ENCODE data around the gene PTPN11. TPM values are rescaled to one million over a fixed set of nuclear protein-coding genes. Genes with fewer than 3 reads are reported as not detected.

Gene PTPN11
- total RNA-seq, 2 experiments from 2014 or later: 56.2 to 123 TPM

DNA sequence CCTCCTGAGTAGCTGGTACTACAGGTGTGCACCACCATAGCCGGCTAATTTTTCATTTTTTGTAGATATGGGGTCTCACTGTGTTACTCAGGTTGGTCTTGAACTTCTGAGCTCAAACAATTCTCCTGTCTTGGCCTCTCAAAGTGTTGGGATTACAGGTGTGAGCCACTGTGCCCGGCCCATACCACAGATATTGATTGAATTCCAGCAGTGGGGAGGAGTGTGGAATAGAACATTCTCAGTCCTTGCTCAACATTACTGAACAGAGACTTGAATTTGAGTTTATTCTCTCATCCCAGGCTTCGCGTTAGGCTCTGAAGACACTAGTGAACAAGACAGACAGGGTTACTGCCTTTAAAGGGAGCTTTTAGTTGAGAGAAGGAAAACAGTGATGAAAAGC lies 39.6 kb downstream of the PTPN11 start:
- no peak overlapping the region for H3K4me3 ChIP-seq (ENCODE audit: low read depth, low read length, poor library complexity, severe bottlenecking)
- H3K36me3 ChIP-seq (ENCODE audit: insufficient read depth, low read length): peaks cover 71% of the 10 kb centered on the region
- no peak for DNase-seq (ENCODE audit: low spot score)
- ChIA-PET CTCF (ENCODE audit: unreplicated experiment) (no interaction called here), POLR2A (interaction anchor here (0.6 kb wide), 1 partner anchor 10 kb away, joined by 3 read pairs; no protein-coding TSS in a partner anchor)
- H3K4me2 ChIP-seq (ENCODE audit: low read length): no peak overlapping the region
- intact Hi-C loops (cut with micrococcal nuclease; ENCODE audit: unreplicated experiment): no loop called here
- BruUV-seq (replicated peaks): no TSS peak
- H3K9me2 ChIP-seq (ENCODE audit: insufficient read depth, low read length): no peaks in the 10 kb centered on the region
- H2AFZ ChIP-seq (ENCODE audit: low read length): no peak overlapping the region
- no peaks in the 10 kb centered on the region for H3K4me1 ChIP-seq (ENCODE audit: insufficient read depth, low read length, poor library complexity, severe bottlenecking)
- no peak overlapping the region for H3K27ac ChIP-seq (ENCODE audit: low read depth, low read length, poor library complexity, severe bottlenecking)
- H3K79me2 ChIP-seq (ENCODE audit: insufficient read depth, low read depth, low read length): no peaks in the 10 kb centered on the region
- TF ChIP-seq, protein P1, sequence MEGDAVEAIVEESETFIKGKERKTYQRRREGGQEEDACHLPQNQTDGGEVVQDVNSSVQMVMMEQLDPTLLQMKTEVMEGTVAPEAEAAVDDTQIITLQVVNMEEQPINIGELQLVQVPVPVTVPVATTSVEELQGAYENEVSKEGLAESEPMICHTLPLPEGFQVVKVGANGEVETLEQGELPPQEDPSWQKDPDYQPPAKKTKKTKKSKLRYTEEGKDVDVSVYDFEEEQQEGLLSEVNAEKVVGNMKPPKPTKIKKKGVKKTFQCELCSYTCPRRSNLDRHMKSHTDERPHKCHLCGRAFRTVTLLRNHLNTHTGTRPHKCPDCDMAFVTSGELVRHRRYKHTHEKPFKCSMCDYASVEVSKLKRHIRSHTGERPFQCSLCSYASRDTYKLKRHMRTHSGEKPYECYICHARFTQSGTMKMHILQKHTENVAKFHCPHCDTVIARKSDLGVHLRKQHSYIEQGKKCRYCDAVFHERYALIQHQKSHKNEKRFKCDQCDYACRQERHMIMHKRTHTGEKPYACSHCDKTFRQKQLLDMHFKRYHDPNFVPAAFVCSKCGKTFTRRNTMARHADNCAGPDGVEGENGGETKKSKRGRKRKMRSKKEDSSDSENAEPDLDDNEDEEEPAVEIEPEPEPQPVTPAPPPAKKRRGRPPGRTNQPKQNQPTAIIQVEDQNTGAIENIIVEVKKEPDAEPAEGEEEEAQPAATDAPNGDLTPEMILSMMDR (conservative IDR thresholded peaks at IDR 0.05; ENCODE audit: low read length): no peak
- TF ChIP-seq EZH2phosphoT487 (IDR thresholded peaks at IDR 0.05; ENCODE audit: borderline replicate concordance, low read depth, low read length): no peak
- H4K20me1 ChIP-seq (ENCODE audit: insufficient read depth, low read length): no peaks in the 10 kb centered on the region
- H3K9me3 ChIP-seq (ENCODE audit: low read length): no peaks in the 10 kb centered on the region

DNA sequence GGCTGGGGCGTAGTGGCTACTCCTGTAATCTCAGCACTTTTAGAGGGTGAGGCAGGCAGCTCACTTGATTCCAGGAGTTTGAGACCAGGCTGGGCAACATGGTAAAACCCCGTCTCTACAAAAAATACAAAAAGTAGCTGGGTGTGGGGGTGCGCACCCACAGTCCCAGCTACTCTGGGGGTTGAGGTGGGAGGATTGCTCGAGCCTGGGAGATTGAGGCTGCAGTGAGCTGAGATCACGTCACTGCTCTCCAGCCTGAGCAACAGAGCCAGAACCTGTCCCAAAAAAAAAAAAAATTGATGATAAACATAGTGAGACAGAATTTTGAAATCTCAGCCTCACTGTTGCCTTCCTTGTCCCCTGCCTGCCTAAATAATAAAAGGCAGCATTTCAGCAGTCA lies 40.0 kb downstream of the PTPN11 start:
- H3K27ac ChIP-seq (ENCODE audit: low read depth, low read length, poor library complexity, severe bottlenecking): no peak overlapping the region
- H3K9me3 ChIP-seq (ENCODE audit: low read length): no peaks in the 10 kb centered on the region
- intact Hi-C loops (cut with micrococcal nuclease; ENCODE audit: unreplicated experiment): no loop called here
- no peak overlapping the region for H3K4me2 ChIP-seq (ENCODE audit: low read length)
- no peaks in the 10 kb centered on the region for H3K9me2 ChIP-seq (ENCODE audit: insufficient read depth, low read length)
- H3K4me1 ChIP-seq (ENCODE audit: insufficient read depth, low read length, poor library complexity, severe bottlenecking): no peaks in the 10 kb centered on the region
- TF ChIP-seq, protein P1 (conservative IDR thresholded peaks at IDR 0.05; ENCODE audit: low read length): no peak
- TF ChIP-seq EZH2phosphoT487 (IDR thresholded peaks at IDR 0.05; ENCODE audit: borderline replicate concordance, low read depth, low read length): no peak
- no peak overlapping the region for H2AFZ ChIP-seq (ENCODE audit: low read length)
- H3K79me2 ChIP-seq (ENCODE audit: insufficient read depth, low read depth, low read length): no peaks in the 10 kb centered on the region
- no peaks in the 10 kb centered on the region for H4K20me1 ChIP-seq (ENCODE audit: insufficient read depth, low read length)
- H3K36me3 ChIP-seq (ENCODE audit: insufficient read depth, low read length): peaks cover 71% of the 10 kb centered on the region
- DNase-seq (ENCODE audit: low spot score): no peak
- POLR2A ChIA-PET: interaction anchor here (0.6 kb wide), 1 partner anchor 10 kb away, joined by 3 read pairs; no protein-coding TSS in a partner anchor
- no peak overlapping the region for H3K4me3 ChIP-seq (ENCODE audit: low read depth, low read length, poor library complexity, severe bottlenecking)
- no TSS peak for BruUV-seq (replicated peaks)
- CTCF ChIA-PET (ENCODE audit: unreplicated experiment): no interaction called here

DNA sequence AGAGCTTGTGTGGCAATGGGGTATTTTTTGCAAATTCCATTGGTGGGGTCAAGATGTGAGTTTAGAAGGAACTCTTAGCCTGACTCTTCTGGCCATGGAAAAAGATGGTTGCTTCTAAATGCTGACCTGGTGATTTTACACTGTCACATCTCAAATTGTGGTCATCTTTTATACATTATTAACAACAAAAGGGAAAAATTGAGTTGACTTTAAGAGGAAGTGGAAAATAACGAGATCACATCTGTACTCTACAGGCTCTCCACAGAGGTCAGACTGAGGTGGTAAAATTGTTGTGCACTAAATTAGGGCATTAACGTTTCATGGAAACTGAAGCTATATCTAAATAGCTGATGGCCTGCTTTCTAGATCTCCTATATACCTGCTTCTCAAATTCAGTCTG lies 44.7 kb downstream of the PTPN11 start:
- H3K4me1 ChIP-seq (ENCODE audit: insufficient read depth, low read length, poor library complexity, severe bottlenecking): peaks cover 8% of the 10 kb centered on the region
- no peak overlapping the region for H3K4me3 ChIP-seq (ENCODE audit: low read depth, low read length, poor library complexity, severe bottlenecking)
- H4K20me1 ChIP-seq (ENCODE audit: insufficient read depth, low read length): no peaks in the 10 kb centered on the region
- intact Hi-C loops (cut with micrococcal nuclease; ENCODE audit: unreplicated experiment): no loop called here
- DNase-seq (ENCODE audit: low spot score): no peak
- TF ChIP-seq, protein P1 (conservative IDR thresholded peaks at IDR 0.05; ENCODE audit: low read length): no peak
- no peak for TF ChIP-seq EZH2phosphoT487 (IDR thresholded peaks at IDR 0.05; ENCODE audit: borderline replicate concordance, low read depth, low read length)
- no peaks in the 10 kb centered on the region for H3K9me3 ChIP-seq (ENCODE audit: low read length)
- no peak overlapping the region for H3K27ac ChIP-seq (ENCODE audit: low read depth, low read length, poor library complexity, severe bottlenecking)
- H3K79me2 ChIP-seq (ENCODE audit: insufficient read depth, low read depth, low read length): no peaks in the 10 kb centered on the region
- ChIA-PET CTCF (ENCODE audit: unreplicated experiment) (no interaction called here), POLR2A (interaction anchor here (0.8 to 2.1 kb wide), 3 partner anchors 12 to 24 kb away, joined by 3 to 5 read pairs (median 4); no protein-coding TSS in a partner anchor)
- H3K36me3 ChIP-seq (ENCODE audit: insufficient read depth, low read length): peaks cover 40% of the 10 kb centered on the region
- no TSS peak for BruUV-seq (replicated peaks)
- no peak overlapping the region for H2AFZ ChIP-seq (ENCODE audit: low read length)
- H3K9me2 ChIP-seq (ENCODE audit: insufficient read depth, low read length): no peaks in the 10 kb centered on the region
- H3K4me2 ChIP-seq (ENCODE audit: low read length): no peak overlapping the region
